HCT116 (cell line): ENCODE data around the gene PATZ1.

Experiments used
- ELF1 ChIP-seq: IDR thresholded peaks from 2 replicates; pipeline ENCODE4 v1.6.1; 2012; ENCODE audit warnings: low read depth, borderline replicate concordance
- EZH2 ChIP-seq: fragments of 200-600 bp; sonication (generic); IDR thresholded peaks from 2 replicates; pipeline ENCODE4 v1.6.1; 2017; ENCODE audit warnings: antibody characterized with exemption, mixed run types
- JUND ChIP-seq: IDR thresholded peaks from 2 replicates; pipeline ENCODE4 v1.6.1; 2012
- TF ChIP-seq, protein P1 (sequence below), 3 experiments: fragments of 200-600 bp in 1 of 3; sonication (generic) in 1 of 3; IDR thresholded peaks in 2 of 3; conservative IDR thresholded peaks in 1 of 3; 2 replicates each; pipeline ENCODE4 v1.5.1; 2012 to 2017; ENCODE audit warnings: low read depth in 2 of 3, low read length in 2 of 3, antibody characterized with exemption in 1 of 3, borderline replicate concordance in 1 of 3, control low read depth in 1 of 3, mild to moderate bottlenecking in 1 of 3, mixed read lengths in 1 of 3, mixed run types in 1 of 3, moderate library complexity in 1 of 3; ENCODE audit not compliant: insufficient read depth in 1 of 3

DNA sequence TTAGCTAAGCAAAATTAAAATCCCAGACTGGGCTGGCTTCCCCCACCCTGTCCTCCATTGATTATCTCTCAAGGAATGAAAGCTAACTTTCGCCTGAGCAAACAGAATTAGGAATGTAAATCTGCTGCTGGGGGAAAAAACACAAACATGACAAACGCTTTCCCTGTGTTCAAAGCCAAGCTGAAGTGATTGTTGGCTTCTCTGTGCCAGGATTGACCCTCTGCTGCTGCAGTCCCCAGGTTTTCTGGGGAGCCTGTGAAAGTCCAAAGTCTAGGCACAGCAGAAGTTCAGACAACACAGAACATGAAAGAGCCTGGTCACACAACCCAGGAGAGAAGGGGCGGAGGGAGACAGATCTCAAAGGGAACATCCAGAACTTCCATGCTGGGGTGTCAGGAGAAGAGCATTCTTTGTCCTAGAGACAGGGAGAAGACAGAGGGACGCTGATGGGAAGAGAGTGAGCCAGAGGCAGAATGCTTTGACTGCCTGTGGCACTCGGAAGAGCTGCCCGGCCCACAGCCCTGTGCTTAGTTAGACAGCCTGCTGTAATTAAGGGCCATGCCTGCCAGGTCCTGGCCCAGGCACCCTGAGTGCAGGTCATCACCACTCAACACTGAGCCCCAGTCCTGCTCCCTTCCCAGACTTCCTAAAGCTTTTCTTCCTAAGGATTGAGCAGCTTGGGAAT lies 6.9 kb downstream of the PATZ1 start:
- no peak for TF ChIP-seq EZH2
- TF ChIP-seq, protein P1, sequence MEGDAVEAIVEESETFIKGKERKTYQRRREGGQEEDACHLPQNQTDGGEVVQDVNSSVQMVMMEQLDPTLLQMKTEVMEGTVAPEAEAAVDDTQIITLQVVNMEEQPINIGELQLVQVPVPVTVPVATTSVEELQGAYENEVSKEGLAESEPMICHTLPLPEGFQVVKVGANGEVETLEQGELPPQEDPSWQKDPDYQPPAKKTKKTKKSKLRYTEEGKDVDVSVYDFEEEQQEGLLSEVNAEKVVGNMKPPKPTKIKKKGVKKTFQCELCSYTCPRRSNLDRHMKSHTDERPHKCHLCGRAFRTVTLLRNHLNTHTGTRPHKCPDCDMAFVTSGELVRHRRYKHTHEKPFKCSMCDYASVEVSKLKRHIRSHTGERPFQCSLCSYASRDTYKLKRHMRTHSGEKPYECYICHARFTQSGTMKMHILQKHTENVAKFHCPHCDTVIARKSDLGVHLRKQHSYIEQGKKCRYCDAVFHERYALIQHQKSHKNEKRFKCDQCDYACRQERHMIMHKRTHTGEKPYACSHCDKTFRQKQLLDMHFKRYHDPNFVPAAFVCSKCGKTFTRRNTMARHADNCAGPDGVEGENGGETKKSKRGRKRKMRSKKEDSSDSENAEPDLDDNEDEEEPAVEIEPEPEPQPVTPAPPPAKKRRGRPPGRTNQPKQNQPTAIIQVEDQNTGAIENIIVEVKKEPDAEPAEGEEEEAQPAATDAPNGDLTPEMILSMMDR (IDR thresholded peaks at IDR 0.05 in 2 of 3, conservative IDR thresholded peaks at IDR 0.05 in 1 of 3; ENCODE audit: borderline replicate concordance in 1 of 3, insufficient read depth in 1 of 3, low read depth in 2 of 3, low read length in 2 of 3) = no peak
- no peak for TF ChIP-seq ELF1
- TF ChIP-seq JUND = no peak
